ENCODE data around the gene TAOK3. TPM values are rescaled to one million over a fixed set of nuclear protein-coding genes. Genes with fewer than 3 reads are reported as not detected.

Gene TAOK3
- total and polyA plus RNA-seq, 4 donors = 6.7 to 28.6 (median 19.5) TPM

GRCh38 chr12:118219772-118220171 lies 152.9 kb downstream of the TAOK3 start:
- H3K9me3 ChIP-seq (ENCODE audit: control insufficient read depth in 4 of 4, low read length in 3 of 4) = no peaks in the 10 kb centered on the region
- H3K9ac ChIP-seq (ENCODE audit: low read depth in 1 of 2, low read length in 2 of 2) = no peak overlapping the region
- H3K4me1 ChIP-seq (ENCODE audit: control insufficient read depth in 4 of 4, insufficient read depth in 4 of 4, low read length in 3 of 4) = peaks cover 0 to 11% (median 2%) of the 10 kb centered on the region in 4 donors
- peaks cover 0 to 3% (median 0%) of the 10 kb centered on the region in 4 donors for H3K36me3 ChIP-seq (ENCODE audit: control insufficient read depth in 4 of 4, insufficient read depth in 3 of 4, low read depth in 1 of 4, low read length in 3 of 4)
- no peak overlapping the region for H3K27ac ChIP-seq (ENCODE audit: low read depth in 1 of 2, low read length in 2 of 2)
- H3K4me3 ChIP-seq (ENCODE audit: low read depth in 1 of 3, low read length in 3 of 3) = no peak overlapping the region
- 98% methylated on average over 7 of the region's 7 CpGs for WGBS
- DNase-seq (ENCODE audit: low spot score) = no peak
- TF ChIP-seq HNF4A (conservative IDR thresholded peaks at IDR 0.05) = no peak
- TF ChIP-seq CTCF (IDR thresholded peaks at IDR 0.05; ENCODE audit: low read depth, low read length, missing input control) = no peak
- no peak for TF ChIP-seq REST (IDR thresholded peaks at IDR 0.05)
- no peak for TF ChIP-seq RAD21 (IDR thresholded peaks at IDR 0.05)
- no peak for TF ChIP-seq GABPA (IDR thresholded peaks at IDR 0.05 in 1 of 2, conservative IDR thresholded peaks at IDR 0.05 in 1 of 2)
- TF ChIP-seq MAX (IDR thresholded peaks at IDR 0.05) = no peak
- no peak for TF ChIP-seq SP1 (IDR thresholded peaks at IDR 0.05)
- no peak for TF ChIP-seq NR2F2 (IDR thresholded peaks at IDR 0.05)
- no peak for TF ChIP-seq RXRA (IDR thresholded peaks at IDR 0.05)
- no peak for TF ChIP-seq FOXA1 (IDR thresholded peaks at IDR 0.05)
- TF ChIP-seq JUND (IDR thresholded peaks at IDR 0.05) = no peak
- no peak for TF ChIP-seq HNF4G (IDR thresholded peaks at IDR 0.05)
- no peak for TF ChIP-seq FOXA2 (IDR thresholded peaks at IDR 0.05)
- TF ChIP-seq, protein P1, sequence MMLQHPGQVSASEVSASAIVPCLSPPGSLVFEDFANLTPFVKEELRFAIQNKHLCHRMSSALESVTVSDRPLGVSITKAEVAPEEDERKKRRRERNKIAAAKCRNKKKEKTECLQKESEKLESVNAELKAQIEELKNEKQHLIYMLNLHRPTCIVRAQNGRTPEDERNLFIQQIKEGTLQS (IDR thresholded peaks at IDR 0.05) = no peak
- no peak for TF ChIP-seq YY1 (IDR thresholded peaks at IDR 0.05)
- TF ChIP-seq, protein P2, sequence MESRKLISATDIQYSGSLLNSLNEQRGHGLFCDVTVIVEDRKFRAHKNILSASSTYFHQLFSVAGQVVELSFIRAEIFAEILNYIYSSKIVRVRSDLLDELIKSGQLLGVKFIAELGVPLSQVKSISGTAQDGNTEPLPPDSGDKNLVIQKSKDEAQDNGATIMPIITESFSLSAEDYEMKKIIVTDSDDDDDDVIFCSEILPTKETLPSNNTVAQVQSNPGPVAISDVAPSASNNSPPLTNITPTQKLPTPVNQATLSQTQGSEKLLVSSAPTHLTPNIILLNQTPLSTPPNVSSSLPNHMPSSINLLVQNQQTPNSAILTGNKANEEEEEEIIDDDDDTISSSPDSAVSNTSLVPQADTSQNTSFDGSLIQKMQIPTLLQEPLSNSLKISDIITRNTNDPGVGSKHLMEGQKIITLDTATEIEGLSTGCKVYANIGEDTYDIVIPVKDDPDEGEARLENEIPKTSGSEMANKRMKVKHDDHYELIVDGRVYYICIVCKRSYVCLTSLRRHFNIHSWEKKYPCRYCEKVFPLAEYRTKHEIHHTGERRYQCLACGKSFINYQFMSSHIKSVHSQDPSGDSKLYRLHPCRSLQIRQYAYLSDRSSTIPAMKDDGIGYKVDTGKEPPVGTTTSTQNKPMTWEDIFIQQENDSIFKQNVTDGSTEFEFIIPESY (IDR thresholded peaks at IDR 0.05) = no peak
- TF ChIP-seq TAF1 (conservative IDR thresholded peaks at IDR 0.05) = no peak
- no peaks in the 10 kb centered on the region for H3K27me3 ChIP-seq (ENCODE audit: control insufficient read depth in 4 of 4, insufficient read depth in 4 of 4, low read length in 3 of 4)
